CD1c-positive myeloid dendritic cell (primary cell): ENCODE measurements around the gene A1BG.

Experiments used
- DNase-seq: peaks from one replicate; pipeline ENCODE4 v3.0.0-alpha.2; 2016; ENCODE audit errors: extremely low spot score

Gene A1BG

DNA sequence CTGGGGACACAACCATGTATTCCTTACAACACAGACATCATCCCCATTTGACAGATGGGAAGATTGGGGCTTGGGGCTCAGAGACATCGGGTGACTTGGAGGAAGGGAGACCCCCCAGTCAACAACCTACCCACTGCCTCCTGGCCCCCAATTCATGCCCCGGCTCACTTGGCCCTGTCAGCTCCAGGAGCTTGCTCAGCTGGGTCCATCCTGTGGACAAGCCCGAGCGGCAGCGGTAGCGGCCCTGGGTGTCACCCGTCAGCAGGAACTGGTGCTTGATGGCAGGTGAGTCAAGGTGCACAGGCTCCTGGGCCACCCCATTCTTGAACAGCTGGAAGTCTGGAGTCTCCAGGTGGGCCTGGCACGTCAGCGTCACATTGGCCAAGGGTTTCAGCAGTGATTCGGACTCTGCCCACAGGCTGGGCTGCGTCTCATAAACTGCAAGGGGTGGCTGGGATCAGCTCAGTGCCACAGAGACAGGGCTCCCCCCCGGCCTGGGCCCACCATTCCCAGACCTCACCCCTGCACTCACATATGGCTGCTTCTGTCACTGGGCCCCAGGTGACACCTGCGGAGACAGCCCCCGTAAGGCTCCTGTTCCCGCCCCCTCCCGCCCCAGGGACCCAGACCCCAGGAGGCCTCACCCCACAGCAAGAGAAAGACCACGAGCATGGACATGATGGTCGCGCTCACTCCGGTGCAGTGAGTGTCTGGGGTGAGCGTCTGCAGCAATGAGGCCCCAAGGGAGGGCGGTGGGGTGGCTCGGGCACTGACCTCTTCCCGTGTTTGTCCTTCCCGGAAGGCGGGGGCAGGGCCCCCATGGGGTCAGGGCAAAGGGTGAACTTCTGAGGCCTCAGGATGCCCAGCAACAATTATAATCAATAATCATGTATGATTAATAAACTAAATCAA lies at the start of gene A1BG:
Gene A1BG, minus strand, starts transcription at position 733 of the 912 bp plus-strand sequence. Its CDS starts 55 bp downstream, at position 678.
- no peak for DNase-seq

- no peak for DNase-seq
Measured at GRCh38 chr19:58401840-58402421, 48.6 kb upstream of the A1BG start.

DNA sequence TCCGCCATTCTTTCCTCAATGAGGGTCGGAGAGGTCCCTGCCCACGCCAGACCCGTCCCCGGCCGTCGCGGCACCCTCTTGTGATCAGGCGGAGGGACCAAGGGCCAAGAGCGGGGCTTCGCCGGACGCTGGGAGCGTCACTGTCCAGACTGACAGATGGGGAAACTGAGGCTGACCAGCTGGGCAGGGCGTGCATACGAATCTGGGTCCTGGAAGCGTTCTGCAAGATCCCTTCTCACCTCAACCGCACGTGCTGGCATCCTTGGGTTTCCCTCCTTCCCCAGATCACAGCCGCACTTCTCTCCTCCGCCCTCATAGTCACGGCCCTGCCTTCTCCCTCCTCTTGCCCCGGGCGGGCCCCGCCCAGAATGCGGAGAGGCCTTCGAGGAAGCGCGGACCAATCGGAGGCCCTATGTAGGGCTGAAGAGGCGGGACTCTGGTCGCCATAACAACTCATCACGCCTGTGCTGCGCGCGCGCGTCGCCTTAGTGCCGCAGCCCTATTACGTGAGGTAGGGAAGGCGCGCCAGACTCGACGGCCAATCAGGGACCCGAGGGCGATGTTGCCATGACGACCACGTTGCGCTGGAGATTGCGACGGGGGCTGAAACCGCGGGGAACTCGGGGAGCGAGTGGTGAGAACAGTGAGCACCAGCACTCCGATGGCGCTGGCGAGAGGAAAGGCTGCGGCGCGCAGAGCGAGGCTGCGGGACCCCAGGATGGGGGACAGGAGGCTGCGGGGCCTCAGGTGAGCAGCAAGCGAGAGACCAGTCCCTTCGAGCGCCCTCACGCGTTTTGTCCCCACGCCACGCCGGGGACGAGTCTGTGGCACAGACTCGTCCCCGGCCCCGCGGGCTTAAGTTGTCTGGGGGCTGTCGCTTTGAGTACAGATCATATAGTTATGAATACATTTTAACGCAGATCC lies 47.9 kb upstream of the A1BG start:
- peak; percentile 100 for DNase-seq

DNA sequence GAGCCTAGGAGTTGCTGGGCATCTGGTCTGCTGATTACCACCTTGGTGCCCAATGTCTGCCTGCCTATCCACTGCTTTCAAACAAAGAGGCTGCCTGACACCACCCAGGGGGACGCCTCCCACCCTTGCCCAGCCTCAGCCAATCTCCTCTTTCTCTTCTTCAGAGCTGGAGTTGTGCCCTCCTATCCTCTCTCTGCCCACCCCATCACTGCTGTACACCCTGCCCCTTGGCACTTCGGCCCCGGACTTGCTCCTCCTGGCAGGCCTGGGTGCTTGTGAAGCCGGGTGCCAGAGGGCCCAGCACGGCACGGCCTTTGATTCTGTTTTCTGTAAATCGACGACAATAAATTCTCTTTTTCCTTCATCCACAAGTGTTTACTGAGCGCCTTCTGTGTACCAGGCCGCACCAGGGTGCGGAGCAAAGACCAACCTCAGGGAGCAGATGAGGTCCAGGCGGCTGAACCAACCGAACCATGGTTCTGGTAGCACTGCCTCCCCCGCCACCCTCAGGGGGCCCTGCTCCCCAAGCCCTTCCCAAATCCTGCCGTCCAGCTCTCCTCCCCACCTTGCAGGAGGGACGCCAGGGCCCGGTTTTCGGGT lies 47.1 kb upstream of the A1BG start:
- no peak for DNase-seq

- DNase-seq: no peak
Measured at GRCh38 chr19:58399903-58400302, 46.6 kb upstream of the A1BG start.

- DNase-seq: no peak
Measured at GRCh38 chr19:58398545-58398944, 45.3 kb upstream of the A1BG start.

DNA sequence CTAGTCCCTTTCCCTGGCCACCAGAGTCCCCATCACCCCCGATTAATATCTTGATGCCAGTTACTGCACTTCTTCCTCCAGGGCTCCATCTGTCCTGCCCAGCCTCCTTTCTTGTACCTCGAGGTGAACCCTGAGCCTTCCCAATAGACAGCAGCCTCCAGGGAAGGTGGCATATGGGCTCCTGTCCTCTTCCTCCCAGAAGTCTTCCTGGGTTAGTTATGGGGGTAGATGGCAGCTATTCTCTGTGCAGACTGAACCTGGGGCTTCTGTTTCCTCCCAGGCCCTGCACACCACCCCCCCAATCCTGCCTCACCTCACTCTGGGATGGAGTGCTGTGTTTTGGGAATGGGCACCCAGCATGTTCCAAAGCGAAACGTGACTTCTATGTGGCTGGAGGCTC lies 44.8 kb upstream of the A1BG start:
- no peak for DNase-seq

GRCh38 chr19:58397533-58398037 lies 44.3 kb upstream of the A1BG start:
- DNase-seq: no peak

DNA sequence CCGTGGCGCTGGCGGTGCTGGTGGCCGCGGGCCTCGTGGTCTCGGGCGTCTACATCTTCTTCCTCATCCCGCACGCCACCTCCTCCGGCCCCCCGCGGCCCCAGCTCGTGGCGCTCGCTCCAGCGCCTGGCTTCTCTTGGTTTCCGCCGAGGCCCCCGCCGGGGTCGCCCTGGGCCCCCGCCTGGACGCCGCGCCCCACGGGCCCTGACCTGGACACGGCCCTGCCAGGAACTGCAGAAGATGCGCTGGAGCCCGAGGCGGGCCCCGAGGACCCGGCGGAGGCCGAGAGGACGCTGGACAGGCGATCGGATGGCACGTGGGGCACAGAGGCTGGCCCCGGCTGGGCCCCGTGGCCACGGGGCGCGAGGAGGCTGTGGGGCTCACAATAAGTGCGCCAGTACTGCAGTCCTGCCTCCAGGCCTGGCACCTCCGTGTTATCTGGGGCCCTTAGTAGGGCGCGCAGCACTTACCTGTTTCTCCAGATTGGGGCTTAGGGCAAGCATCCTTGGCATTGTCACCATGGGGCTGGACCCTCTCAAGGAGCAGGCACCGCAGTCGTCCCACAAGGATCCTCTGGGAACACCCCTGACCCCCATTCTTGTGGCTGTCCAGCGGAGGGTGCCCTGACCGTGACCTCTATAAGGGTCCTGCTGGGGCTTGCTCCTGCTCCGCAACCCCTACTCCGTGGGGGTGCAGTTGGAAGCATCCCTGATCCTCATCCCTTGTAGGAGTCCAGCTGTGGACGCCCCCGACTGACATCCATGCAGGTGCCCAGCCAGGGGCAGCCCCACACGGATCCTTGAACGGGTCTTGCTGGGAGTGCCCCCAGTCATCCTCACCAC lies 43.6 kb upstream of the A1BG start:
- no peak for DNase-seq

- DNase-seq: no peak
Measured at GRCh38 chr19:58395979-58396627, 42.8 kb upstream of the A1BG start.

GRCh38 chr19:58395220-58395978 lies 42.1 kb upstream of the A1BG start, which contains the start of gene RNF225:
RNF225 (plus strand) TSS chr19:58395656; CDS start chr19:58396090, 434 bp downstream.
- DNase-seq: no peak

DNA sequence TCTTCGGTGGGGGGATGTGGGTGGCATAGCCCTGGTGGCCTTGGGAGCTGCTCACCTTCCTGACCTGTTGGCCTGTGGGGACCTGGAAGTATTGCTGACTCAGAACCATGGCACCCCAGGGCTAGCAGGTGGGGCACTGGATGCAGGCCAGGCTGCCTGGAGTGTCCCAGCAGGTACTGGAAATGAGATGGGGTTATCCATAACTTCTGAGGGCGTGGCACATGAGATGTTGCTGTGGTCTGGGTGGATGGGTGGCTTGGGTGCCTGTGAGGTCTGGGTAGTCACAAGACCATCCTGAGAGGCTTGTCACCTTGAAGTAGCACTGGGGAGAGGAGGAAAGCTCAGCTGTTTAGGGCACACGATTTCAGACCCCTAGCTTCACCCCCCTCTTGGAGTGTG lies 41.5 kb upstream of the A1BG start:
- no peak for DNase-seq

- no peak for DNase-seq
Measured at GRCh38 chr19:58393725-58394033, 40.4 kb upstream of the A1BG start.

DNA sequence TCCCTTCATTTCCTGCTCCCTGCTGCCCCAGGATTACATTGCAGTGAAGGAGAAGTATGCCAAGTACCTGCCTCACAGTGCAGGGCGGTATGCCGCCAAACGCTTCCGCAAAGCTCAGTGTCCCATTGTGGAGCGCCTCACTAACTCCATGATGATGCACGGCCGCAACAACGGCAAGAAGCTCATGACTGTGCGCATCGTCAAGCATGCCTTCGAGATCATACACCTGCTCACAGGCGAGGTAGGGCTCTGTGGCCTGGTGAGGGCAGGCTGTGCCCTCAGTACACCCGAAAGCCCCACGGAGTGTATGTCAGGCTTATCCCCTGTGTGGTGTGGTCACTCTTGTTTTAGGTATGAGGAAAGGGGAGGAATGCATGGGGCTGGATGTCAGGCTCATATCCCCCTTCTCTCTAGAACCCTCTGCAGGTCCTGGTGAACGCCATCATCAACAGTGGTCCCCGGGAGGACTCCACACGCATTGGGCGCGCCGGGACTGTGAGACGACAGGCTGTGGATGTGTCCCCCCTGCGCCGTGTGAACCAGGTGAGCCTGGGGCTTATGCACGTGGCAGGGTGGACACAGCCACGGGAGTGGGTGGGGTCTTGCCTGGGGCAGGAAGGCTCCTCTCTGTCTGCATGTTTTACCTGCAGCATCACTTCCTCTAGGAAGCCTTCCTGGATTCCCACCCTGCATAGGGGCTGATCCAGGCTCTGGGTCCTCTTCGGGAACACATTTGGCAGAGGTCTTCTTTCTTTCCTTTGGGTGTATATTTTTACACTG lies 39.8 kb upstream of the A1BG start:
- DNase-seq: no peak

DNA sequence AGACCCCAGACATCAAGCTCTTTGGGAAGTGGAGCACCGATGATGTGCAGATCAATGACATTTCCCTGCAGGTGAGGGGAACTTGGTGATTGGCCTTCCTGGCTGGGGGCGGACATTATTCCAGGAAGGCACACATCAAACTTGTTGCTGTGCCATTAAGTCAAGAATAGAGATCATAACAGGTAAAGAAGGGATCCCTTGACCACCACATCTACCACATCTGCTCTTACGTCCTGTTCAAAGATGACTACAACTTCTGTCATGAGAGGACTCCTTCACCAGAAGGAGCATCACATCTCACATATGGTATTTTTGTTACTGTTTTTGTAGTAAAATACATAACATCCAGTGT lies 34.9 kb upstream of the A1BG start:
- DNase-seq: no peak

GRCh38 chr19:58387338-58388174 lies 34.3 kb upstream of the A1BG start:
- no peak for DNase-seq

DNA sequence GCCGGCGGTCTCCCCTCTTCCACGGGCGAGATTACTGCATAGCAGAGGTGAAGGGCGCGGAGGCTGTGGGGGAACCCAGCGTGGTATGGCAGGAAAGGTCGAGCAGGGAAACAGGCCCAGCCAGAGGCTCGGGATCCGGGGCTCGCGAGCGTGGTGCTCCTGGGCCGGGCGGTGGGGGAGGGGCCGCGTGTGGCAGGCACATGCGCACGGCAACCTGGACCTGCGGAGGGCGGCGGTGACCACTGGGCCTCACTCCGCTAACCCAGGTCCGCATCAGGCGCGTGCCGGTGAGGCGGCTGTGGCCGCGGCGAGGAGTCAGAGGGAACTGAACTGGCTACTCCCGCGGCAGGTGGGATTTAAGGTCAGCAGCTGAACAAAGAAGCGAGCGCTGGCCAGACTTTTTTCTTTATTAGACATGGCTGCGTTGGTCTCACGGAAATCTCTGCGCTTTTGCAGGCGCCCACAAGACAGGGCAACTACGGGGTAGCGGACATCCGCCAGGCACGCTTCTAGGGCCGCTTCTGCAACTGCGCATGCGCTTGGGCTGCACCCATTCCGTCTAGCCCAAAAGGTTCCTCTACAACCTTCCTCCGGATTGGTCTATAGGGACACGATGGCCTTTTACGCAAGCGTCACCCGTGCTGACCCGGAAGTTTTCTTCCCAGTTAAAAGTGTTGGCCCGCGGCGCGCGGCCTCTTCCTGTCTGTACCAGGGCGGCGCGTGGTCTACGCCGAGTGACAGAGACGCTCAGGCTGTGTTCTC lies 33.5 kb upstream of the A1BG start, which contains the start of gene RPS5:
Gene RPS5, plus strand, starts transcription at position 694 of the 762 bp plus-strand sequence. CDS start 869 bp downstream, outside the sequence.
- peak; percentile 99 for DNase-seq
